GM12878 (cell line): Measurements from ENCODE around the gene UBB. TPM values are rescaled to one million over a fixed set of nuclear protein-coding genes. Genes with fewer than 3 reads are reported as not detected.

Experiments
- ATAC-seq: fragments of 200-7000 bp; cut with Tn5 transposase; 3 replicates; pipeline ENCODE4 v1.9.1; 2020; ENCODE audit warnings: mild to moderate bottlenecking, moderate library complexity
- BruUV-seq: library from RNA; stranded (reverse); fragments of 400-500 nt; replicated peaks from 2 replicates; lab custom pipeline; 2021; lab: Mats Ljungman, UMichigan
- CTCF ChIA-PET: fragments of 300-600 bp; sonication (Branson Sonifier 250); formaldehyde crosslinking; extraction: SDS; loops from one replicate; lab custom pipeline; 2021; ENCODE audit warnings: inconsistent platforms; lab: Yijun Ruan, JAX
- POLR2A ChIA-PET: fragments of 350-600 bp; formaldehyde crosslinking; extraction: SDS; loops from one replicate; lab custom pipeline; 2021; ENCODE audit warnings: inconsistent platforms; lab: Charles Lee
- RAD21 ChIA-PET: fragments of 300-600 bp; sonication (Branson Sonifier 250); formaldehyde crosslinking; loops from one replicate; lab custom pipeline; 2023; ENCODE audit warnings: antibody characterized with exemption; ENCODE audit not compliant: unreplicated experiment; lab: Charles Lee
- SMC1A ChIA-PET: fragments of 300-600 bp; sonication (Branson Sonifier 250); formaldehyde crosslinking; loops from one replicate; lab custom pipeline; 2023; ENCODE audit not compliant: unreplicated experiment, uncharacterized antibody; lab: Charles Lee
- DNase-seq: peaks from one replicate; pipeline ENCODE4 v3.0.0-alpha.2; 2011; ENCODE audit warnings: low read depth, low spot score
- FAIRE-seq: peaks from 3 replicates; lab custom pipeline; 2011; peaks lifted over from hg19 to GRCh38; lab: Jason Lieb, UNC
- H2AFZ ChIP-seq: 2 replicates; pipeline ENCODE4 v1.6.0; 2011; ENCODE audit warnings: low read depth, low read length, control low read depth; ENCODE audit not compliant: control insufficient read depth
- H3K27ac ChIP-seq: 2 replicates; pipeline ENCODE4 v1.5.1; 2011; ENCODE audit warnings: control low read depth; ENCODE audit not compliant: control insufficient read depth, insufficient read depth
- H3K27me3 ChIP-seq, 2 experiments: replicated peaks in 1 of 2; 2 replicates each; pipeline versions ENCODE4 v1.6.0 to v1.6.1; 2011; ENCODE audit warnings: low read length in 1 of 2; ENCODE audit not compliant: control insufficient read depth in 2 of 2, insufficient read depth in 2 of 2
- H3K36me3 ChIP-seq, 2 experiments: 2 replicates each; pipeline ENCODE4 v1.5.1; 2011; ENCODE audit warnings: low read length in 1 of 2; ENCODE audit not compliant: control insufficient read depth in 2 of 2, insufficient read depth in 2 of 2
- H3K4me1 ChIP-seq: 2 replicates; pipeline ENCODE4 v1.6.1; 2011; ENCODE audit warnings: mild to moderate bottlenecking, low read length, moderate library complexity, mixed read lengths; ENCODE audit not compliant: control insufficient read depth, insufficient read depth
- H3K4me2 ChIP-seq: 2 replicates; pipeline ENCODE4 v1.6.0; 2011; ENCODE audit warnings: control low read depth; ENCODE audit not compliant: control insufficient read depth, insufficient read depth
- H3K4me3 ChIP-seq: fragments of 200-600 bp; sonication (generic); 2 replicates; pipeline ENCODE4 v1.5.1; 2016
- H3K79me2 ChIP-seq: 2 replicates; pipeline ENCODE4 v1.6.0; 2011; ENCODE audit warnings: low read length; ENCODE audit not compliant: control insufficient read depth, insufficient read depth
- H3K9ac ChIP-seq: 2 replicates; pipeline ENCODE4 v1.8.0; 2011; ENCODE audit warnings: low read length, control low read depth, mixed read lengths; ENCODE audit not compliant: control insufficient read depth, insufficient read depth
- H3K9me3 ChIP-seq: replicated peaks from 3 replicates; pipeline ENCODE4 v1.5.1; 2011; ENCODE audit warnings: mild to moderate bottlenecking, low read length; ENCODE audit not compliant: control insufficient read depth, insufficient read depth
- H4K20me1 ChIP-seq: 2 replicates; pipeline ENCODE4 v1.6.0; 2011; ENCODE audit not compliant: control insufficient read depth, insufficient read depth
- BHLHE40 ChIP-seq, 2 experiments: fragments of 450-650 bp in 1 of 2; IDR thresholded peaks; 2 replicates each; pipeline ENCODE4 v1.6.1; 2011 to 2017; ENCODE audit warnings: low read depth in 2 of 2, borderline replicate concordance in 1 of 2, improper control_type of control experiment in 1 of 2, low read length in 1 of 2, mild to moderate bottlenecking in 1 of 2
- CHD2 ChIP-seq: IDR thresholded peaks from 2 replicates; pipeline ENCODE4 v1.6.1; 2011; ENCODE audit warnings: low read depth, low read length, improper control_type of control experiment, borderline replicate concordance
- CREM ChIP-seq: IDR thresholded peaks from 2 replicates; pipeline ENCODE4 v1.6.1; 2014; ENCODE audit warnings: antibody characterized with exemption, low read depth
- E2F8 ChIP-seq: fragments of 450-650 bp; IDR thresholded peaks from 2 replicates; pipeline ENCODE4 v1.6.1; 2018; ENCODE audit warnings: mild to moderate bottlenecking, low read depth, moderate library complexity; ENCODE audit not compliant: partially characterized antibody
- EED ChIP-seq: sonication (generic); IDR thresholded peaks from 2 replicates; pipeline ENCODE4 v1.6.1; 2016; ENCODE audit warnings: antibody characterized with exemption, low read depth
- HDGF ChIP-seq: fragments of 450-650 bp; IDR thresholded peaks from 2 replicates; pipeline ENCODE4 v1.6.1; 2016; ENCODE audit warnings: antibody characterized with exemption
- IKZF1 ChIP-seq: fragments of 450-650 bp; conservative IDR thresholded peaks from 2 replicates; pipeline ENCODE4 v1.6.1; 2017; ENCODE audit warnings: antibody characterized with exemption, mild to moderate bottlenecking
- IRF4 ChIP-seq: IDR thresholded peaks from 2 replicates; pipeline ENCODE4 v1.6.1; 2011; ENCODE audit warnings: low read depth, low read length
- MYC ChIP-seq: IDR thresholded peaks from 2 replicates; pipeline ENCODE4 v1.6.1; 2011; ENCODE audit warnings: mild to moderate bottlenecking, low read length, moderate library complexity, inconsistent platforms; ENCODE audit not compliant: insufficient read depth, insufficient replicate concordance, insufficient read length, severe bottlenecking
- POLR2A ChIP-seq: IDR thresholded peaks from 2 replicates; pipeline ENCODE4 v1.6.1; 2011; ENCODE audit warnings: low read depth, mild to moderate bottlenecking, low read length
- POU2F2 ChIP-seq: IDR thresholded peaks from 3 replicates; pipeline ENCODE4 v1.6.1; 2011; ENCODE audit warnings: low read depth, mild to moderate bottlenecking, low read length, borderline replicate concordance
- RELA ChIP-seq: fragments of 450-650 bp; IDR thresholded peaks from 2 replicates; pipeline ENCODE4 v1.8.0; 2014; ENCODE audit warnings: borderline replicate concordance; ENCODE audit not compliant: partially characterized antibody
- SKIL ChIP-seq: fragments of 450-650 bp; IDR thresholded peaks from 2 replicates; pipeline ENCODE4 v1.6.1; 2017; ENCODE audit warnings: mild to moderate bottlenecking, low read depth, inconsistent platforms; ENCODE audit not compliant: poor library complexity, severe bottlenecking
- SRF ChIP-seq, 2 experiments: IDR thresholded peaks; 2 replicates each; pipeline ENCODE4 v1.6.1; 2011; ENCODE audit warnings: low read depth in 2 of 2, low read length in 2 of 2, mild to moderate bottlenecking in 1 of 2, moderate library complexity in 1 of 2
- ZBED1 ChIP-seq: IDR thresholded peaks from 2 replicates; pipeline ENCODE4 v1.6.1; 2016; ENCODE audit warnings: borderline replicate concordance
- ZNF207 ChIP-seq: fragments of 450-650 bp; IDR thresholded peaks from 2 replicates; pipeline ENCODE4 v1.6.1; 2014; ENCODE audit warnings: antibody characterized with exemption, mild to moderate bottlenecking, borderline replicate concordance
- whole genome bisulfite sequencing: methylation state at CpG from one replicate; pipeline ENCODE4 v1.1.6; 2016; ENCODE audit warnings: low lambda C conversion rate; ENCODE audit not compliant: insufficient replicate concordance, insufficient coverage; ENCODE audit errors: missing lambda C conversion rate; 5-methylcytosine and 5-hydroxymethylcytosine counted together
- in situ Hi-C: fragments of 300-500 bp; cut with MboI; formaldehyde crosslinking; loops from 9 replicates; pipeline ENCODE4 v1.14.3; 2018; ENCODE audit warnings: mixed read lengths
- intact Hi-C: fragments of 100-400 bp; cut with micrococcal nuclease; formaldehyde crosslinking; loops from one replicate; pipeline ENCODE4 v1.14.2; 2022; ENCODE audit not compliant: unreplicated experiment
- polyA plus RNA-seq, 11 experiments: library from polyadenylated mRNA; depleted of rRNA in 4 of 11; unstranded in 6 of 11; stranded (reverse) in 5 of 11; fragments of >200 nt; fragmentation: Nextera tagmentation in 4 of 11; fragmentation: Illumina TruSeq in 1 of 11; extraction: Ambion mirVana in 4 of 11; extraction: Trizol in 1 of 11; gene quantifications; 1 replicate in 1 of 11; 2 replicates in 10 of 11; pipeline versions ENCODE4 v1.2.1 to v1.2.3, GENCODE V29; 2011 to 2016; ENCODE audit warnings: inconsistent platforms in 2 of 11, missing spikeins in 2 of 11, low read depth in 1 of 11
- total RNA-seq, 4 experiments: library from RNA; depleted of rRNA in 3 of 4; stranded (reverse); fragments of >200 nt in 3 of 4; fragmentation: Illumina TruSeq in 1 of 4; extraction: Trizol in 1 of 4; gene quantifications; 2 replicates each; pipeline versions ENCODE4 v1.2.1 to v1.2.3, GENCODE V29; 2013 to 2021

UBB gene
- total and polyA plus RNA-seq, 10 of the 15 experiments (the other 5 are each of a cell fraction or from before 2014, with no cell fraction given): 1,133 to 4,246 (median 2,099) TPM

- no peaks in the 10 kb centered on the region for H3K9me3 ChIP-seq
- H3K4me3 ChIP-seq: peak within 1 kb of the TSS; percentile 95
- peak within 1 kb of the TSS; percentile 92 for H3K9ac ChIP-seq
- ChIA-PET CTCF (interaction anchor here (0.7 to 7.4 kb wide), 23 partner anchors 9 to 129 kb away, joined by 3 to 127 read pairs (median 9); partner anchors contain the start of genes CENPV and UBB), RAD21 (interaction anchor here (0.6 to 6.8 kb wide), 21 partner anchors 7 to 205 kb away, joined by 3 to 86 read pairs (median 4); partner anchors contain the start of gene UBB), SMC1A (interaction anchor here (0.6 to 5.4 kb wide), 23 partner anchors 9 to 128 kb away, joined by 3 to 61 read pairs (median 4); partner anchors contain the start of gene UBB), POLR2A (interaction anchor here (0.6 to 6.7 kb wide), 17 partner anchors 7 to 198 kb away, joined by 3 to 54 read pairs (median 6); partner anchors contain the start of genes PIGL and UBB)
- WGBS: 1% methylated on average over 21 of the region's 21 CpGs
- ATAC-seq (peak; percentile 67), FAIRE-seq (peak; percentile 79), DNase-seq (peak; percentile 60)
- peaks cover 55% of the 10 kb centered on the region for H3K79me2 ChIP-seq
- H3K36me3 ChIP-seq: peaks cover 7 to 8% of the 10 kb centered on the region in 2 experiments; a peak in 3 of 4 replicates
- H4K20me1 ChIP-seq: no peaks in the 10 kb centered on the region
- intact Hi-C loops (loop anchor here (1.0 to 10.0 kb wide), 4 partner anchors 29 to 200 kb away; partner anchors contain the start of genes NCOR1 and PIGL), in situ Hi-C loops (loop anchor here (5.0 to 10.0 kb wide), 2 partner anchors 33 to 570 kb away; partner anchors contain the start of gene UBB)
- H2AFZ ChIP-seq: peak within 1 kb of the TSS; percentile 62
- H3K4me1 ChIP-seq: peaks cover 46% of the 10 kb centered on the region
- H3K27ac ChIP-seq: peak within 1 kb of the TSS; percentile 81
- H3K4me2 ChIP-seq: peak within 1 kb of the TSS; percentile 91
- BruUV-seq: no TSS peak
- H3K27me3 ChIP-seq: no peaks in the 10 kb centered on the region
- peak; percentile 57; the same call in 1 of the 2 replicates for TF ChIP-seq EED
- 0 out of 2 replicates have a peak, but pooled peaks have one; percentile 6 for TF ChIP-seq IRF4
- TF ChIP-seq SRF (IDR thresholded peaks at IDR 0.05; ENCODE audit: low read depth in 2 of 2, low read length in 2 of 2): peak in 1 of 2 experiments; percentile 45; a peak in 1 of 4 replicates
- 0 out of 2 replicates have a peak, but pooled peaks have one; percentile 31 for TF ChIP-seq CREM
- peak; percentile 67 for TF ChIP-seq RELA
- TF ChIP-seq ZBED1: 0 out of 2 replicates have a peak, but pooled peaks have one; percentile 6
- TF ChIP-seq POU2F2: 0 out of 3 replicates have a peak, but pooled peaks have one; percentile 6
- TF ChIP-seq SKIL: peak; percentile 36
- TF ChIP-seq HDGF: 0 out of 2 replicates have a peak, but pooled peaks have one; percentile 30
- peak; percentile 64 for TF ChIP-seq POLR2A
- TF ChIP-seq E2F8: no peak
- TF ChIP-seq IKZF1: peak; percentile 77
- TF ChIP-seq ZNF207: peak; percentile 38; the same call in 1 of the 2 replicates
- peak; percentile 29 to 55; a peak in 2 of 4 replicates for TF ChIP-seq BHLHE40 (IDR thresholded peaks at IDR 0.05; ENCODE audit: borderline replicate concordance in 1 of 2, low read depth in 2 of 2, low read length in 1 of 2)
- TF ChIP-seq MYC: no peak
- peak; percentile 83 for TF ChIP-seq CHD2
These were observed 34.4 kb downstream of the UBB start, which contains the start of gene TRPV2 for GRCh38 chr17:16415031-16415924. Gene TRPV2, plus strand, starts transcription at chr17:16415571. Its CDS starts 2,098 bp downstream, at chr17:16417669.
